A549 (cell line): Measurements from ENCODE around the gene SGIP1.

Experiments
- CHD2 ChIP-seq: fragments of 150-350 bp; IDR thresholded peaks from 2 replicates; pipeline ENCODE4 v1.6.1; 2014; ENCODE audit warnings: low read length; ENCODE audit not compliant: partially characterized antibody
- EP300 ChIP-seq, 2 experiments: fragments of >200 bp; sonication (Bioruptor Twin); formaldehyde crosslinking; IDR thresholded peaks; 2 replicates in 1 of 2; 3 replicates in 1 of 2; pipeline ENCODE4 v1.6.1; 2016 to 2017
- ESRRA ChIP-seq: fragments of 150-350 bp; IDR thresholded peaks from 2 replicates; pipeline ENCODE4 v1.6.1; 2014; ENCODE audit warnings: mild to moderate bottlenecking, low read length, borderline replicate concordance
- JUN ChIP-seq, 2 experiments: fragments of >200 bp; sonication (Bioruptor Twin); formaldehyde crosslinking; IDR thresholded peaks; 2 replicates in 1 of 2; 3 replicates in 1 of 2; pipeline ENCODE4 v1.6.1; 2016 to 2017
- JUNB ChIP-seq: fragments of >200 bp; sonication (Bioruptor Twin); formaldehyde crosslinking; IDR thresholded peaks from 2 replicates; pipeline ENCODE4 v1.6.1; 2016
- RNF2 ChIP-seq: fragments of 200-600 bp; sonication (generic); IDR thresholded peaks from 2 replicates; pipeline ENCODE4 v1.6.1; 2016; ENCODE audit warnings: low read depth, mild to moderate bottlenecking, antibody characterized with exemption, moderate library complexity, borderline replicate concordance
- SMC3 ChIP-seq: fragments of >200 bp; sonication (Bioruptor Twin); formaldehyde crosslinking; IDR thresholded peaks from 3 replicates; pipeline ENCODE4 v1.6.1; 2018; ENCODE audit warnings: inconsistent platforms

GRCh38 chr1:66682106-66682505 is 148.2 kb downstream of the SGIP1 start:
- TF ChIP-seq JUN (IDR thresholded peaks at IDR 0.05) (no peak), CHD2 (no peak), JUNB (no peak), EP300 (IDR thresholded peaks at IDR 0.05) (no peak), SMC3 (no peak), ESRRA (no peak), RNF2 (no peak)
